GM18502 (cell line): ENCODE data around the gene ACER3.
"Not testable (repeated sequence)": the region's sequence is repeated elsewhere in the genome, so short reads cannot be mapped to it uniquely, and the experiment has no call there.

Source experiments
- ATAC-seq: cut with Tn5 transposase; IDR thresholded peaks from one replicate; pipeline ENCODE4 v1.9.1; 2021; ENCODE audit warnings: mild to moderate bottlenecking; ENCODE audit not compliant: unreplicated experiment, poor library complexity

ACER3 gene

DNA sequence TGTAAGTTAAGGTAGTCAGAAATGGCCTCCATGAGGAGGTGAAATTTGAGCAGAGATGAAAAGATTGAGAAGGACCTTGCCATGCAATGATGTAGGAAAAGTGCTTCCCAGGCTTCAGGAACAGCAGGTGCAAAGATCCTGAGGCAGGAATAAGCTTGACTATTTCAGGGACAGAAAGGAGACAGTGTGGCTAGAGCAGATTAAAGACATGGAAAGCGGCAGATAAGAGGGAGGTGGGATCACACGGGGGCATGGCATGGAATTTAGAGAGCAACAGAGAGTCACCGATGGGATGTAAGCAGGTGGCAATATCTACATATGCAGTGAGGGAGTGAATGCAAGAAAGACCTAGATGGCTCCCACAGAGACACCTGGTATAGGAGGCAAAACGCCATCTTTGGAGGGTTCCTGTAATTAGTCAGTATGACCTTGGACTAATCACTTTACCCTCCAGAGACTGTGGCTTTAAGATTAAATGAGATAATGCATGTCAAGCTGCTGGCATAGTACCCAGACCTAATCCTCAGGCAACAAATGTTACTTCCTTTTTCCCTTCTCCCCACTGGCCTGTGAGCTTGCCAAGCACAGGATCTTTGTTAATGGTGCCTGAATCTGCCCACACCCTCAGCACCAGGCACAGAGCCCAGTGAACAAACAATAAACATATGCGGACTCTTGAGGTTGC, 24.6 kb upstream of the ACER3 start:
- no peak for ATAC-seq

DNA sequence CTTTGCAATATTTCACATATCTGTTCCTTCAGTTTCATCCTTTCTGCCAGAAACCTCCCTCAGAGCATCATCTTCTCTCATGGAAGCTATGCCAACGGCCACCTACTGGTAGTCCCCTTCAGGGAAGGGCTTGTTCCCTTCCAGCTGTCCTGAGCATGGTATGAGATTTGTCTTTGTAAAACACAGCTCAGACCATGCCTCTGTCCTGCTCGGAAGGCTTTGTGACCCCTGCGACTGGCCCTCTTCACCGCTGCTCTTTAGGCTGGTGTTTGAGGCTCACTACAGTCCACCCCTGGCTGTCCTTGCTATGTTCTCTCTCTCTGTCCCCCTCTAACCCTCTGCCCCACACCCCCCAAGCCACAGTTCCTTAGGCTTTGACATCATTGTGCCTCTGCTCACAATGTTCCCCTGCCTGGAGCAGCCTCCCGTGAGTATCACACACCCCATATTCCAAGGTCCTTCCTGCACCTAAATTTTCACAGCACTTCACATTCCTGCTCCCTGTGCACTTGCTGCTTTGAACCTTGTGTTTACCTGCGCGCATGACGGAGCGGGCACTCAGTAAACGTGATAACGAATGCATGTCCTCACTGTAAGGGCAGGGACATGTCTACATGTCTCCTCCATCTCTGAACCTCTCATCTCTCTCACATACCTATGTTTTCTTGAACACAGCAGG, 24.0 kb upstream of the ACER3 start:
- no peak for ATAC-seq

DNA sequence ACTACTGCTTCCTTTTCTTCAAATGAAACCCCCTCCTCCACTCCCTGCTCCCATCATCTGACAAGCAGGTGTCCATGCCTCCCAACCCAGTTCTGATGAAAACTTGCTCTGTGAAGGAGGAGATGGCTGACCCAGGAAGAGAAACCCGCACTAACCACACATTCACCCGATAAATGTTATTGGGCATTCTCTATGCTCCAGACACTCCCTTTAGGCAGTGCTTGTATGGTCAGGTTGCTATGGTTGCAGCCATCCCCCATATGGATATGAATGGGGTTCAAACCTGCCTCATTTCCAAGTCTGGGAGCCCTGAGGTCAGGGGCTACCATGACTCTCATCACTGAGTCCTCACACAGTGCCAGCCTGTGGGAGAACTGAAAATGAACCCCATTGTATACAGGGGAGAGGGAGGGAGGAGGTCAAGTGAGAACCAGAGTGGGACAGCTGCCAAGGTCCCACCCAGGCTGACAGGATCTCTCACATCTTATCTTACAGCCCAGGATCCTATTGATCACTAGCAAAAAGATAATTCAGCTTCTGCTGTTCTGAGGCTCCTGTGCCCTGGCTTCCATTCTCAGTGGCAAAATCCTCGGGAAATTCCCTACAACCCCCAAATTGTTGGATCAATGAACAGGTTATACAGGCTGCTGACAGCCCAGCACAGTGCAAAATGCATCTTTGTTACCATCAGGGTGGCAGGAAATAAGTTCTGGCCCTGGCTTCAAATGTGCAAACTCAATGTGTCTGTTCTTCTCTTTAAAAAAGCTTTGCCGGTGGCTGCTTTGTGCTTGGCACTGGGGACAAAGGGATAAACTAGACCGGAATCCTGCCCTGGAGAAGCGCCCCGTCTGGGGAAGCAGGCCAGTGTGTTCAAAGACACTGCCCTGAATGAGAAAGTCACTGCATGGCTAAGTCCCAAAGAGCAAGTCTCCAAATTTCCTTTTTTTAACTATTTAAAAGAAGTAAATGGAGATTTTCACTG, 22.7 kb upstream of the ACER3 start:
- no peak for ATAC-seq

DNA sequence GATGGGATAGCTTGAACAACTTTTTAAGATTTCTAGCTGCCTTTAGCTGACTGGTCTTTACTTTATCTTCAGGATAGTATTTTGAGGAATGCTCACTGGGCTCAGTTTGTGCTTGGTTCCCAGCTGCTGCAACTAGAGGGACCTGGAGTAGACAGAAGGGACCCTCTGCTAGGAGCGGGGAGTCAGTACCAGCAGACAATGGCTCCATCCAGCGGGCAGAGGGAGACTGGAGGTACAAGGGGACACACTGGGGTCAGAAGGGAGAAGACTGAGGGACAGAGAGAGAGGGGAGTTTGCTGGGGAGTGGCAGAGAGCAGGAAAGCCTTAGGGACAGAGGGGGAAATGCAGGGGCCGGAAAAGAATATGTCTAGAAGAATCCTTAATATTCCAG, 22.0 kb upstream of the ACER3 start:
- no peak for ATAC-seq

DNA sequence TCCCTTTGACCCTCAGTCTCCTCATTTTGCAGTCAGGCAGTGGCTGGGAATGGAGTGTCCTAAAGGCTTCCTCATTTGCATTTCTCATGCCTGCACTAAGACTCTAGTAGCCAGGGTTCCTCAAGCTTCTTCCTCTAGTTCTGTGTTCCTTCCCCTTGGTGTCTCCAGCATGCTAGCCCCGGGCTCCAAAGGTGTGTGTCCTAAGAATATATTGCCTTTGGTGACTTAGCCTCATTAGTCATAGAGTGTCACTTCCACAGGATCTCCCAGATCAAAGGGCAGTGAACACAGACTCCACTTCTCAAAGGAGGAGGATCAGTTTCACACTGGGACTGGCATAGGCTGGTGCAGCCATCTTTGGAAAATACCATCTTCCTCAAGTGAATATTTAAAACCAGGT, 21.4 kb upstream of the ACER3 start:
- no peak for ATAC-seq

DNA sequence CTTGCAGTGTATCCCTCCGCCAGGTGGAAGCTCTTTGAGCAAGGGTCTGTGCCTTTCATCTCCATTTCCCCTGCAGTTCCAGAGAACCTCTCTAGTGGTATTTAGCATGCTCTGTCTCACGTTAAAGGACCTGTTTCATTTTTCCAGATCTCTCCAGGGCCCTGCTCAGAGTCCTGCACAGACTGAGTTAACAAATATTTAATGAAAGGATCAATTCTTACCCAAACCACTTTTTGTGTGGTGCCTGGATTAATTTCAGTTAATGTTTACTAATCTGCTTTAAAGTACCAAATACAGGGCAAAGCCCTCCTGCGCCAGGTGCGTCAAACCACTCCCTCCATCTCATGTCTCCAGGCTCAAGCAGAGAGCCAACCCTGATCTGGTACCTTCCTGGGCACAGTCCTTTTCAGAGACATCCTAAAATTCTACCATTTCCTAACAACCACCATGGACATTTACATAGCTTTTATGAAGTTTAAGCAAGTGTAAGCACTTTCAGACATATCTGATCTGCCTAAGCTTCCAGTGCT, 18.7 kb upstream of the ACER3 start:
- no peak for ATAC-seq

DNA sequence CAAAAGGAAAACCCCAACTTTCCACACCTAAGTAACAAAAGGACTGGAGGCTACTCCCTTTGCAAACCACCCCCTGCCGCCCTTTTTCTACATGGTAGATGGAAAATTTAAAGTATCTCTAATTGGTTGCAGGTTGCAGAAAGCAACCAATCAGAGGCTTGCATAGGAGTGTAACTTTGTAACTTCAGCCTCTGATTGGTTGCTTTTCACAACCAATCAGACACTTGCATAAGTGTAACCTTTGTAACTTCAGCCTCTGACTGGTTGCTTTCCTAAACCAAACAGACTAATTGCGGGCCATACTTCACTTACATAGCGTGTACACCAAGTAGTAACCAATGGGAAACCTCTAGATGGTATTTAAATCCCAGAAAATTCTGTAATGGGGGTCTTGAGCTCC, 16.8 kb upstream of the ACER3 start:
- ATAC-seq = no peak

DNA sequence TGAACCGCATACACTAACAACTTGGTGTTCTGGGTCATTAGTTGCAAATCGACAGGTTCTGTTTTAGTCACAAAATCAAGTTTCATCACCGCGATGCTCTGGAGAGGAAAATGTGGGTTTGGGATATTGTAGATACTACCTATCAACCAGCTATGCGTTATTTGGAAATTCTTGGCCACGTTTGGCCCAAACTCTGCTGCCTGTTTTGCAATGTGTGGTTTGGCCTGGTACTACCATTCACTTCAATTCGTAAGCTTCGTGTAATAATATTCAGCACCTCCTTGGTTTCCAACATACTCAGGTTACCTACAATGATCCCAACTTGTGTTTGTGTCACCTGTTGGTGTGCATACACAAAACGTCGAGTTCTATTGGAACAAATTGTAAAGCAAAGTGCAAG, 16.2 kb upstream of the ACER3 start:
- ATAC-seq = no peak

DNA sequence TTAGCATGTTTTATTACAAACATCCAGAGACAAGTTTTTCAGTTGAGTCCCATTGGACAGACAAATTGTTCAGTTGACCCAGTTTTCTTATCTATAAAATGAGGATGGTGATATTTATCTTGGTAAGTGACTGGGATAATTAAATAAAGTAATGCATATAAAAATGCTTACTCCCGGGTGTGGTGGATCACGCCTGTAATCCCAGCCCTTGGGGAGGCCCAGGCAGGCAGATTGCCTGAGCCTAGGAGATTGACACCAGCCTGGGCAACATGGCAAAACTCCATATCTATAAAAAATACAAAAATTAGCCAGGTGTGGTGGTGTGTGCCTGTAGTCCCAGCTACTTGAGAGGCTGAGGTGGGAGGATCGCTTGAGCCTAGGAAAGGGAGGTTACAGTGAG, 15.6 kb upstream of the ACER3 start:
- no peak for ATAC-seq

DNA sequence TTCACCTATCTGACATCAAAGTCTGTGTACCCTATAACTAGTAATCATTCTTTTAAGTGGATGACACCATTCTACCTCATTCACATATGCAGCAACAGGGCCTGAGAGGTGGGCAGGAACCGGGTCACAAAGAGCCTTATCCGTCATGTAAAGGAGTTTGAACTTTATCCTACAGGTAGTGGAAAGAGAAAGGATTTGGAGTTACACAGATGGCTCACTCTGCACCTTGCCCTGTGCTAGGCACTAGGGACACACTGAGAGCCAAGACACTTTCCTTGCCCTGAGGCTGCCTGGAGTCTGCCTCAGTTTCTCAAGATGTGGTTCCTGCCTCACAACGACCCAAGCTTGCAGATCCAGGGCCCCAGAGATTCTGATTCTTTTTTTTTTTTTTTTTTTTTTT, 14.3 kb upstream of the ACER3 start:
- ATAC-seq = no peak

DNA sequence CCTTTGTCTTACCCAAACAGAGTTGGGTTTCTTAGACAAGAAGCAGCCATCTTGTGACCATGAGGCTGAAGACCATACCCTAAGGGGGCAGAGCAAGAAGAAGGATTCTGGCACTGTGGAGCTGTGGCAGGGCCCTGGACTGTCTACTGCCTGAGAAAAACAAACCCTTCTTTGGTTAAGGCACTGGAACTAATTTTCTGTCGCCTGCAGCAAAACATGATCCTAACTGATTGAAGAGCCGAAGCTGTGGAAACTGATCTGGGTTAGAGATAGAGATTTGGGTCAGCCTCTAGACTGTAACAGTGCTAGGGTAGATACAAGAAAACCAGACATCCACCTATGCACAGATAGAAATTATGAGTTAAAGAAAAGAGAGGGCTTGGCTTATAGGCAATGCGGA, 11.3 kb upstream of the ACER3 start:
- no peak for ATAC-seq

DNA sequence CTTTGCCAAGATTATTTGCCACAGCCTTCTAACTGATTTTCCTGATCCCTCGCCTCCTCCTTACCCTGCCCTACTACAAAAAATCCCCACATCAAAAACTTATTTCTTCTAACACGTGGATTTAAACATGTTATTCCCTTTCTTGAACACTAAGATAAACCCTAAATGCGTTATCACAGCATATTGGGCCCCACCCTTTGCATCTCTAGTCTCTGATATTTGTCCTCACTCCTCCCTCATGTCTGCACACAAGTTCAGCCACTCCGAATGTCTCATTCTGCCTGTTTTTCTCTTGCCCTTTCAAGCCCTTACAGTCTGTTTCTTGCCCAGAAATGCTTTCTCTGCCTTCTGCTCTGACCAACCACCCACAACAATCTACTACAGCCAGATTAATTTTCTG, 10.6 kb upstream of the ACER3 start:
- no peak for ATAC-seq

DNA sequence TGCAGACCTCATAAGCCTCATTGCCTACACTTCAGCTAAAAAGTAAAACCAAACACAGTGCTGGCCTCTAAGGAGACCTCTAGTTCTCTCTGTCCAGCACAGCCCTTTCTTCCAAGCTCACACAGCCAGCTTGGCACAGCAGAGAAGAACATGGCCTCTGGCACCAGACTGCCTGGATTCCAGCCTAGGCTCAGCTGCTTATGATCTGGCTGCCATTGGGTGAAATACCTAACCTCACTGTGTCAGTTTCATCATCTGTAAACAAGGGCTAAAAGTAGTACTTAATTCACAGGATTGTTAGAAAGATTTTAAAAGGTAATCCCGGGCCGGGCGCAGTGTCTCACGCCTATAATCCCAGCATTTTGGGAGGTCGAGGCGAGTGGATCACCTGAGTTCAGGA, 9.9 kb upstream of the ACER3 start:
- no peak for ATAC-seq

DNA sequence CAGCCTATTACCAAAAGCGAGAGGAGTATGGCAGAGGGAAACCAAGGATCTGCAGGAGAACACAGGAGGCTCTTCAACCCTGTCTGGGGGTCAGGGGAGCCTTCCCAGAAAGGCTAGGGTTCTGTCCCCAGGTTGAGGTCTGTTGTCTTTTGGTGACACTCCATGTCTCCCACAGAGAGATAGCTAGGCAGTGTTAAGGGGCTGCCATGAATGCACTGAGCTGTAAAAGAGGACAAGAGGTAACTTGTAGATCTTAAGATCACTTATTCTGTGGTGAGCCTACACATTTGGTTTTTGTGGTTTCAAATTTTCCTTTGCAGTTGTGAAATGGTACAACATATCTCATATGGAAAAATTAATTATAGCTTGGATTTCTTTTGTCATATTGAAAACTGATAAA, 6.0 kb upstream of the ACER3 start:
- no peak for ATAC-seq

DNA sequence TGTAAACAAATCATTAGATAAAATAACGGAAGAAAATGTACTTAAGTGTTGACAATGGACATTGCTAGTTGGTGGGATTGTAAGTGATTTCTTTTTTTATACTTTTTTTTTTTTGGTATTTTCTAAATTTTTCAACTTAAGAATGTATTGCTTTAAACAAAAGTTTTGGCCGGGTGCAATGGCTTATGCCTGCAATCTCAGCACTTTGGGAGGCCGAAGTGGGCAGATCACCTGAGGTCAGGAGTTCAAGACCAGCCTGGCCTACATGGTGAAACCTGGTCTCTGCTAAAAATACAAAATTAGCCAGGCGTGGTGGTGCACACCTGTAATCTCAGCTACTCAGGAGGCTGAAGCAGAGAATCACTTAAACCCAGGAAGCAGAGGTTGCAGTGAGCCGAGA, 5.0 kb upstream of the ACER3 start:
- not testable (repeated sequence) for ATAC-seq

DNA sequence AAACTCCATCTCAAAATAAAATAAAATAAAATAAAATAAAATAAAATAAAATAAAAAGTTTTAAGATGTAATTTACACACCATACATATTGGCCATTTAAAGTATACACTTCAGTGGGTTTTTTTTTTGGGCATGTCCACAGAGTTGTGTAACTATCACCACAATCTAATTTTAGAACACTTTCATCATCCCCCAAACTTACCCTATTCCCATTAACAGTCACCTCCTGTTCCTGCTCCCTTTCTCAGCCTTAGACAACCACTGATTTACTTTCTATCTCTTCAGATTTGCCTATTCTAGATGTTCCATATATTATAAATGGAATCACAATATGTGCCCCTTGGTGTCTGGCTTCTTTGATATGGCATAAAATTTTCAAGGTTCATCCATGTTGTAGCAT, 4.6 kb upstream of the ACER3 start:
- ATAC-seq = no peak

DNA sequence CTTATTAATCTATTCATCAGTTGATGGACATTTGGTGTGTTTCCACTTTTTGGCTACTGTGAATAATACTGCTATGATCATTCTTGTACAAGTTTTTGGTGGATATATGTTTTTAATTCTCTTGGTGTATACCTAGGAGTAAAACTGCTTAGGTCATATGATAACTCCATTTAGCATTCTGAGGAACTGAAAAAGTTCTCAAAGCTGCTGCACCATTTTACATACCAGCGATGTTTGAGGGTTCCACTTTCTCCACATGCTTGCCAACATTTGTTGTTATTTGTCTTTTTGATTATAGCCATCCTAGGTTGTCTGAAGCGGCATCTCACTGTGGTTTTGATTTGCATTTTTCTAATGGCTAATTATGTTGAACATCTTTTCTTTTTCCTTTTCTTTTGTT, 4.1 kb upstream of the ACER3 start:
- no peak for ATAC-seq

DNA sequence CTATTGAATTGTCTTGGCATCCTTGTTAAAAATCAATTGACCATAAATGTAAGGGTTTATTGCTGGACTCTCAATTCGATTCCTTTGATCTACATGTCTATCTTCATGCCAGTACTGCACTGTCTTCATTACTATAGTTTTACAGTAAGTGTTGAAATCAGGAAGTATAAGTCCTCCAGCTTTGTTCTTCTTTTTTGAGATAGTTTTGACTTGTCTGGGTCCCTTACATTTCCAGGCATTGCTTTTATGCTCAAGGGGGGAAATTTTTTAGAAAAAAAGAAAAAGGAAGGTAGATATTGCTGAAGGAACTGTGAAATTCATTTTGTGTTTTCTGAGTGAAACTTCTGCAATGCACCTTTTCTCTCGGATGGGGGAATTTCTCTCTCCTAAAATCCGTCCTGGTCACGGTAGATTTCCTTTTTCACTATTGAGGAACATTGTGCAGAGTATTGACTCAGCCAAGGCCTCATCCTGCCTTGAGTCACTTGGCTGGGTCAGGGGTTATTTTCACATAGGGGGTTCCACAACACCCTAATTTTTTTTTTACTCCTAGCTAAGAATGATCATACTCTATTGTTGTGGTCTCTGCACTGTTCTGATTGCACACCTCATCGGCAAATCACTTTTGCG, 2.8 kb upstream of the ACER3 start:
- no peak for ATAC-seq

DNA sequence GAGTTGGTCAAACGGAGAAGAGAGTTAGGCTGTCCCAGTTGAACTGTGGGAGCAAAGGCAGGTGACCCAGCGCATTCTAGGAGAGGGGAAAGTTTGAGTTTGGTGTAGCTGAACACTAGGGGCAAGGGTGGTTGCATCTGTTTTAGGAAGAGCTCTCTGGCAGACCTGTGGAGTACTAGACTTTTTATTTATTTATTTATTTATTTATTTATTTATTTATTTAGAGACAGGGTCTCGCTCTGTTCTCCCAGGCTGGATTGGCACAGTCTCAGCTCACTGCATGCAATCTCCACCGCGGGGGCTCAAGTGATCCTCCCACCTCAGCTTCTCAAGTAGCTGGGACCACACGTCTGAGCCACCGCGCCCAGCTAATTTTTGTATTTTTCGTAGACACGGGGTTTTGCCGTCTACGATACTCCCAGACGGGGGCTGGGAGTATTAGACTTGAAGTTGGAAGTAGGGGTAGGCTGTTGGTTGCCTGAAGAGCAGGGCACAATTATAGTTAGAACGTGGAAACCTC, 950 bp upstream of the ACER3 start:
- ATAC-seq = no peak

DNA sequence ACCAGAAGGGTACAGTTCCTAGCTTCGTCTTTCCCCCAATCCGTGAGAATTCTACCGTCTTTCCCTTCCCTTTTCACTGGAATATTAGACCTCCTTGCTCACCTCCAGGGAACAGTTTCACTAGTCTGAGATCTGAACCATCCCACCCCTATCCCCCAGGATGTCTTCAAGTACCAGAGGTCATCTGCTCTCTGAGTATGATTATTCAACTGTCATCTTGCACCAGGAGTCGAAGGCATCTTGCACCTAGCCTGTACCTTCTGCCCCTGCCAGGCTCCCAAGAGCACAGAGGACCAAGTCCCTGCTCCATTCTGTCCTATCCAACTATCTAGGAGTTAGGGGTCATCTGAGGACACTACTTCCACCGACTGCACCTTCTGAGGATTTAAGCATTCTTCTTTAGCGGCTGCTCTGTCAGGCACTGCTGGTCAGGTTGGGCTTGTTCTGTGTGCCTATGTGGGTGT, 804 bp downstream of the ACER3 start:
- no peak for ATAC-seq
